Stomach smooth muscle (tissue), 2 donors: ENCODE measurements around the gene SKAP1.

Experiments
- H3K27ac ChIP-seq: one replicate; pipeline ENCODE4 v1.7.0; 2013; ENCODE audit warnings: mild to moderate bottlenecking, low read length, inconsistent platforms
- H3K27me3 ChIP-seq, 2 donors: one replicate each; pipeline ENCODE4 v1.7.0; 2013; ENCODE audit warnings: low read length in 2 of 2; ENCODE audit not compliant: insufficient read depth in 2 of 2, control insufficient read depth in 1 of 2
- H3K36me3 ChIP-seq, 2 donors: one replicate each; pipeline ENCODE4 v1.7.0; 2013; ENCODE audit warnings: low read length in 2 of 2; ENCODE audit not compliant: control insufficient read depth in 2 of 2, insufficient read depth in 2 of 2
- H3K4me1 ChIP-seq: one replicate; pipeline ENCODE4 v1.7.0; 2013; ENCODE audit warnings: low read length; ENCODE audit not compliant: control insufficient read depth, insufficient read depth
- H3K4me3 ChIP-seq, 2 donors: one replicate each; pipeline ENCODE4 v1.7.0; 2013; ENCODE audit warnings: low read length in 2 of 2
- H3K9ac ChIP-seq, 2 donors: one replicate each; pipeline ENCODE4 v1.7.0; 2013; ENCODE audit warnings: low read length in 2 of 2, mild to moderate bottlenecking in 1 of 2
- H3K9me3 ChIP-seq, 2 donors: one replicate each; pipeline ENCODE4 v1.7.0; 2013; ENCODE audit warnings: low read length in 2 of 2; ENCODE audit not compliant: control insufficient read depth in 2 of 2
- donor health status: healthy.
- donor health status: Pancreatic carcinoma.

The SKAP1 gene

GRCh38 chr17:48127371-48128051 lies 302.5 kb downstream of the SKAP1 start:
- Histone ChIP-seq H3K27me3 (no peaks in the 10 kb centered on the region), H3K9ac (no peak overlapping the region), H3K9me3 (no peaks in the 10 kb centered on the region), H3K36me3 (peaks cover 5 to 16% of the 10 kb centered on the region in 2 donors), H3K4me1 (peaks cover 2% of the 10 kb centered on the region), H3K4me3 (no peak overlapping the region), H3K27ac (no peak overlapping the region)

DNA sequence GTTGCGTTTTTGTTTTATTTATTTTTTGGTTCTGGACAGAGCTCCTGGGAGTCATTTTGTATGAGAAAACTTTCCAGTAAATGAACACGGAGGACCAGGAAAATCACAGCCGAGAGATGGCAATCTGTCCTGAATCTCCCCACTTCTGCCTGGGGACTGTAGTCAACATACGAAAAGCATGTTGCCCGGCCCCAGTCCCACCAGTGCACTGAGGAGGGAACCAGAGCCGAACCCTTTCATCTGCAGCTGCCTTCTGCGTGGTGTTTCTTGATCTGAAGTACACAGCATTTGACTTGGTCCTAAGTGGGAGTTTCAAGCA lies 303.5 kb downstream of the SKAP1 start:
- Histone ChIP-seq H3K9me3 (no peaks in the 10 kb centered on the region), H3K27ac (no peak overlapping the region), H3K9ac (no peak overlapping the region), H3K4me1 (peaks cover 2% of the 10 kb centered on the region), H3K27me3 (no peaks in the 10 kb centered on the region), H3K36me3 (peaks cover 16 to 25% of the 10 kb centered on the region in 2 donors), H3K4me3 (no peak overlapping the region)

DNA sequence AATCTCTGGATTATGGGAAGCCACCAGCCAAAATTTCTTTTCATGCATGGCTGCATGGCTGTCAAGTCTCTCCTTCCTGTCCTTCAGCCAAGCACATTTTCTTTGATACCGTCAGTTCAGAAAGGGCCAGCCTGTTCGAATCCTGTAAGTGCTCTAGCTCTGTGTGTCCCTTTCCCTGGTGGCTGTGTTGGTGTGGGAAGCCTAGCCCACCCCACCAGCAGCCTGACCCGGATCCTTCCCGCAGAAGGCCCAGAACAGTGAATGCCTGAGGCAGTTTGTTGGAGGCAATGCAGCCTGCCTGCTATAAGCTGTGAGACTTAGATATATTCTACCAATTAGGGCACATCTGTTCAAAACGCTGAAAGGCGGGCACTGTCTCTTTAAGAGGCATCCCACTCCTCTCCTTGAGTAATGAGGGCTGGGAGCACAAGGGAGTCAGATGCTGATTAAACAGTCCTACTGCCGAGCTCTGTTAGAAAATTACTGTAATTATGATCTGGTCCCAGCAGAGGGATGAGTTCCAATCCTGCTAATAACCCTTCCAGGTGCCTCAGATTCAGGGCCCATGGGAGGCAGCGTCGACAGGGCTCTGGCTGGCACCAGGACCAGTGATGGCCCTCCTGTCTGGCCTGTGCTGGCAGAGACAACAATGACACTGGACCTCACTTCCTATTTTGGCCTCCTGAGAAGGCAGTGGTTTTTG lies 304.0 kb downstream of the SKAP1 start:
- H3K9me3 ChIP-seq, result no peaks in the 10 kb centered on the region
- peaks cover 21 to 30% of the 10 kb centered on the region in 2 donors for H3K36me3 ChIP-seq
- H3K27ac ChIP-seq, result no peak overlapping the region
- H3K27me3 ChIP-seq, result no peaks in the 10 kb centered on the region
- H3K4me1 ChIP-seq, result peaks cover 2% of the 10 kb centered on the region
- H3K9ac ChIP-seq, result no peak overlapping the region
- no peak overlapping the region for H3K4me3 ChIP-seq

- Histone ChIP-seq H3K27me3 (no peaks in the 10 kb centered on the region), H3K4me1 (no peaks in the 10 kb centered on the region), H3K9ac (no peak overlapping the region), H3K27ac (no peak overlapping the region), H3K9me3 (no peaks in the 10 kb centered on the region), H3K4me3 (no peak overlapping the region), H3K36me3 (peaks cover 26 to 41% of the 10 kb centered on the region in 2 donors)
Observed at GRCh38 chr17:48123776-48124388, 306.1 kb downstream of the SKAP1 start.

DNA sequence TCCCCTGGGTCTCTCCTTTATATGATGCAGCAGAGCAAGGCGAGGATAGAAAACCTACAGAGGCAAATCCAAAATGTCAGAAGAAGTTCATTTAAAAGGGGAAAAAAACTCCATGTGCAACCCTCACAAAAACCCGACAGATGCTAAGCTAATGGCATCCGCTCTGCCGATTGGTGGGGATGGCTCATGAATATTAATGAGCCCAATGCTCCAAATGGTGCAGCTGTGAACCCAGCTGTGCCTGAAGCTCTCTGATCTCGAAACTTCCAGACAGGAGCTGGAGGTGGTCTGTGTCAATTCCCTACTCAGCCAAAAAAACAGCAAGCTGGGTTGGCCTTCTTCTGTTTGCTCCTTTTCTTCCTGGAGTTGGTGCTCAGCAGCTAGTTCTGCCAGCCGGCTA lies 306.9 kb downstream of the SKAP1 start:
- Histone ChIP-seq H3K27ac (no peak overlapping the region), H3K27me3 (no peaks in the 10 kb centered on the region), H3K9me3 (no peaks in the 10 kb centered on the region), H3K9ac (no peak overlapping the region), H3K4me3 (no peak overlapping the region), H3K36me3 (peaks cover 30 to 45% of the 10 kb centered on the region in 2 donors), H3K4me1 (no peaks in the 10 kb centered on the region)

- no peaks in the 10 kb centered on the region for H3K27me3 ChIP-seq
- H3K9me3 ChIP-seq, result no peaks in the 10 kb centered on the region
- no peak overlapping the region for H3K27ac ChIP-seq
- no peaks in the 10 kb centered on the region for H3K4me1 ChIP-seq
- no peak overlapping the region for H3K4me3 ChIP-seq
- no peak overlapping the region for H3K9ac ChIP-seq
- peaks cover 33 to 47% of the 10 kb centered on the region in 2 donors for H3K36me3 ChIP-seq
Observed at GRCh38 chr17:48122665-48123045, 307.4 kb downstream of the SKAP1 start.

DNA sequence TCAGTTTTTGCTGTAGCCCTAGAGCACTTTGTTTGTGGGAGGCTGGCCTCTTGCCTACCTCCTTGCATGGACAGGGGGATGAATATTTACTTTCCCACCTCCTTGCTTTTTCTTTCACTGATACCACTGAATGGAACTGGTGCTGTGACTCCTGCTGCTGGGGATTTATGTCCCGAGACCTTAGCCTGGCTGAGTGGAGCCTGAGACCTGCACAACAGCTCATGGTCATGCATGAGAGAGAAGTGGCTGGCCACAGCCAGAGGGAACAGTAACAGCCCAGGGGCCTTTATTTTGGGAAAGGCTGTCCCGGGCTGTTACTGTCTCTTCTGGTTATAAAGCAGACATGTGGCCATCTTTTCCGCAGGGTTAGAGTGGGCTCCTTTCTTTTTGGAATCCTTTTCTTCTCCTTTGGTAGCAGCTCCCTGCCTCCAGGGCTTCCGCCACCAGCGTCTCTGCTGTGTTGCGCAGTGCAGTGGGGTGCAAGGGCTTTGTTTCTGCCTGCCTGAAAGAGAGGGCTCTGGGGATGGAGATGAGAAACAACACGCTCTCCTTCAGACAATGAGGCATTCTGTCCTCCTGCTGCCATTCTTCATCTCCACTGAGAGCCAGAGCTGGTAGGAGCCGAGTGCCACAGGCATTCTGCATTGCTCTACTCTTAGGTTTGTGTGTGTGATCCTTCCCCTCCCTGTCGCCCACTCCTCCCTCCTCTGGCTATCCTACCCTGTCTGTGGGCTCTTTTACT lies 307.9 kb downstream of the SKAP1 start:
- Histone ChIP-seq H3K4me1 (no peaks in the 10 kb centered on the region), H3K9me3 (no peaks in the 10 kb centered on the region), H3K27ac (no peak overlapping the region), H3K27me3 (no peaks in the 10 kb centered on the region), H3K36me3 (peaks cover 35 to 48% of the 10 kb centered on the region in 2 donors), H3K4me3 (no peak overlapping the region), H3K9ac (no peak overlapping the region)

DNA sequence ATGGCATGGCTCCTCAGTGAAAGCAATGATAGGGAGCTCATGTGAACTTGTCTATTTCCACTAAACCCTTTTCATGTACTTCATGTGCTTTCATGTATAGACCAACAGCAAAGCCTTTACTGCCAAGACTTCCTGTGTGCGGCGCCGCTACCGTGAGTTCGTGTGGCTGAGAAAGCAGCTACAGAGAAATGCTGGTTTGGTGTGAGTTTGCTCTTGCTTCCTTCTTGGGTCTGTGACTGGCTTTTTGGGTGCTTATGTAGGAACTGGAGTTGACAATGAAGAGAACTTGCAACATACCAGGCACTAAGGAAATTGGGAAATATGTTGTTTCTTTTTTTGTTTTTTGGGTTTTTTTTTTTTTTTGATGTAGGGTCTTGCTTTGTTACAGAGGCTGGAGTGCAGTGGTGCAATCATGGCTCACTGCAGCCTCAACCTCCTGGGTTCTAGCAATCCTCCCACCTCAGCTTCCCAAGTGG lies 316.8 kb downstream of the SKAP1 start:
- H3K4me1 ChIP-seq, result peaks cover 3% of the 10 kb centered on the region
- no peaks in the 10 kb centered on the region for H3K9me3 ChIP-seq
- no peak overlapping the region for H3K27ac ChIP-seq
- no peak overlapping the region for H3K4me3 ChIP-seq
- H3K9ac ChIP-seq, result no peak overlapping the region
- H3K36me3 ChIP-seq, result peaks cover 7 to 13% of the 10 kb centered on the region in 2 donors
- H3K27me3 ChIP-seq, result no peaks in the 10 kb centered on the region

GRCh38 chr17:48111937-48112241 lies 318.1 kb downstream of the SKAP1 start:
- Histone ChIP-seq H3K36me3 (peaks cover 4 to 8% of the 10 kb centered on the region in 2 donors), H3K27me3 (no peaks in the 10 kb centered on the region), H3K4me1 (peaks cover 8% of the 10 kb centered on the region), H3K27ac (no peak overlapping the region), H3K4me3 (no peak overlapping the region), H3K9me3 (no peaks in the 10 kb centered on the region), H3K9ac (no peak overlapping the region)

- H3K4me3 ChIP-seq, result no peak overlapping the region
- H3K9me3 ChIP-seq, result no peaks in the 10 kb centered on the region
- H3K9ac ChIP-seq, result no peak overlapping the region
- peaks cover 4 to 8% of the 10 kb centered on the region in 2 donors for H3K36me3 ChIP-seq
- H3K27ac ChIP-seq, result no peak overlapping the region
- peaks cover 13% of the 10 kb centered on the region for H3K4me1 ChIP-seq
- no peaks in the 10 kb centered on the region for H3K27me3 ChIP-seq
Observed at GRCh38 chr17:48110761-48111160, 319.3 kb downstream of the SKAP1 start.
